Breast epithelium (tissue), 3 donors: ENCODE results near the gene MTHFD2L.

Source experiments
- POLR2A ChIP-seq: fragments of 450-650 bp; IDR thresholded peaks from one replicate; pipeline ENCODE4 v1.6.1; 2016; ENCODE audit warnings: antibody characterized with exemption, mild to moderate bottlenecking, moderate library complexity
- POLR2AphosphoS5 ChIP-seq, 3 donors: sonication (generic); formaldehyde crosslinking; IDR thresholded peaks; one replicate each; pipeline ENCODE4 v1.6.1; 2017; ENCODE audit warnings: antibody characterized with exemption in 3 of 3

DNA sequence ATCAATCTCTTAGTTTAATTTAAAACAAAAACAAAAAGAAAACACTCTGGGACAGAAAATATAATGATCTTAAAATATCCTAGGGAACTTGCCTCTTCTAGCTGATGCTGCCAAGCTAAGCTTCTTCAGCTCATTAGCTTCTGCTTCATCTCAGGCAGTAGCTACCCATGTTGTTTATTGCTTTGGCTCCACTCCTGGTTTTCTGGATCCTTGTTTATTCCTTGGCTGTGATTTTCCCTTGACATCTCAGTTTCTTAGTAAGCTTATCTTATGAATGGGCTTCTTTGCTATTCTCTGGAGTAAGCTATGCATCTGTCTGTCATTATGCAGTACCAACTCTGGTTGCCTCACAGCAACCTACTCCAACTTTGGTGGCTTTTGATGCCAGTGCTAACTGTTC is 5.1 kb upstream of the MTHFD2L start:
- TF ChIP-seq POLR2A, result no peak
- TF ChIP-seq POLR2AphosphoS5 (IDR thresholded peaks at IDR 0.05), result no peak
